Skin of body (tissue), 2 donors: ENCODE results near the gene HELZ. TPM values are rescaled to one million over a fixed set of nuclear protein-coding genes. Genes with fewer than 3 reads are reported as not detected.

Experiments used
- DNase-seq: peaks from one replicate; lab custom pipeline; 2025; lab: John Stamatoyannopoulos, UW
- total RNA-seq: library from RNA; depleted of rRNA; stranded (reverse); fragments of >200 nt; gene quantifications from one replicate; pipeline ENCODE4 v1.2.3, GENCODE V29; 2014

HELZ gene
- total RNA-seq, 1 donor from 2014 or later, result 70.5 TPM

GRCh38 chr17:67082107-67082506 is 162.9 kb downstream of the HELZ start:
- no peak for DNase-seq

GRCh38 chr17:67080804-67081203 is 164.2 kb downstream of the HELZ start:
- DNase-seq, result no peak

- DNase-seq, result no peak
Observed at GRCh38 chr17:67079491-67079890, 165.5 kb downstream of the HELZ start.

GRCh38 chr17:67078292-67078691 is 166.7 kb downstream of the HELZ start:
- no peak for DNase-seq

- no peak for DNase-seq
Observed at GRCh38 chr17:67076290-67076689, 168.7 kb downstream of the HELZ start.

- no peak for DNase-seq
Observed at GRCh38 chr17:67074781-67075180, 170.2 kb downstream of the HELZ start.

- DNase-seq, result no peak
Observed at GRCh38 chr17:67072885-67073284, 172.1 kb downstream of the HELZ start.

GRCh38 chr17:67071595-67071994 is 173.4 kb downstream of the HELZ start:
- no peak for DNase-seq

GRCh38 chr17:67069603-67070136 is 175.3 kb downstream of the HELZ start:
- DNase-seq, result no peak

- DNase-seq, result no peak
Observed at GRCh38 chr17:67068999-67069398, 176.0 kb downstream of the HELZ start.

- DNase-seq, result no peak
Observed at GRCh38 chr17:67067571-67068482, 177.2 kb downstream of the HELZ start.

- no peak for DNase-seq
Observed at GRCh38 chr17:67066717-67067116, 178.3 kb downstream of the HELZ start.

GRCh38 chr17:67063141-67063540 is 181.9 kb downstream of the HELZ start:
- no peak for DNase-seq

GRCh38 chr17:67059372-67059771 is 185.6 kb downstream of the HELZ start:
- DNase-seq, result no peak

GRCh38 chr17:67058036-67058435 is 187.0 kb downstream of the HELZ start:
- DNase-seq, result no peak

GRCh38 chr17:67056746-67057490 is 188.1 kb downstream of the HELZ start:
- DNase-seq, result no peak

GRCh38 chr17:67055811-67056745 is 188.9 kb downstream of the HELZ start:
- no peak for DNase-seq

GRCh38 chr17:67055041-67055443 is 190.0 kb downstream of the HELZ start:
- no peak for DNase-seq

- DNase-seq, result no peak
Observed at GRCh38 chr17:67054608-67055007, 190.4 kb downstream of the HELZ start.

GRCh38 chr17:67054011-67054591 is 190.9 kb downstream of the HELZ start:
- DNase-seq, result no peak
